Daoy (cell line): ENCODE measurements around the gene CADM1. TPM values are rescaled to one million over a fixed set of nuclear protein-coding genes. Genes with fewer than 3 reads are reported as not detected.

ENCODE experiments used
- DNase-seq: peaks from one replicate; pipeline ENCODE4 v3.0.0-alpha.2; 2015; ENCODE audit warnings: low read depth
- total RNA-seq: library from RNA; depleted of rRNA; stranded (reverse); fragments of >200 nt; shearing (Covaris generic); gene quantifications from 2 replicates; pipeline ENCODE4 v1.2.3, GENCODE V29; 2014

Gene CADM1
- total RNA-seq, 1 experiment from 2014 or later: 91.4 TPM

- DNase-seq: peak; percentile 23
These were observed 143.9 kb downstream of the CADM1 start for GRCh38 chr11:115360186-115360824.

- no peak for DNase-seq
These were observed 147.1 kb downstream of the CADM1 start for GRCh38 chr11:115357066-115357465.

- no peak for DNase-seq
These were observed 151.3 kb downstream of the CADM1 start for GRCh38 chr11:115352805-115353485.

GRCh38 chr11:115349335-115350017, 154.7 kb downstream of the CADM1 start:
- DNase-seq: no peak

GRCh38 chr11:115348416-115348815, 155.8 kb downstream of the CADM1 start:
- DNase-seq: no peak

GRCh38 chr11:115347106-115347505, 157.1 kb downstream of the CADM1 start:
- no peak for DNase-seq

- DNase-seq: no peak
These were observed 158.4 kb downstream of the CADM1 start for GRCh38 chr11:115345840-115346239.

GRCh38 chr11:115345361-115345760, 158.9 kb downstream of the CADM1 start:
- DNase-seq: no peak

GRCh38 chr11:115344846-115345245, 159.4 kb downstream of the CADM1 start:
- DNase-seq: no peak

- no peak for DNase-seq
These were observed 162.1 kb downstream of the CADM1 start for GRCh38 chr11:115342142-115342541.

- no peak for DNase-seq
These were observed 163.3 kb downstream of the CADM1 start for GRCh38 chr11:115340874-115341273.

GRCh38 chr11:115338476-115338875, 165.7 kb downstream of the CADM1 start:
- no peak for DNase-seq

- DNase-seq: peak; percentile 7
These were observed 169.1 kb downstream of the CADM1 start for GRCh38 chr11:115334932-115335788.

GRCh38 chr11:115333949-115334348, 170.3 kb downstream of the CADM1 start:
- DNase-seq: no peak

- DNase-seq: peak; percentile 75
These were observed 171.1 kb downstream of the CADM1 start for GRCh38 chr11:115333121-115333520.

- DNase-seq: no peak
These were observed 173.3 kb downstream of the CADM1 start for GRCh38 chr11:115330684-115331482.

GRCh38 chr11:115326526-115326925, 177.7 kb downstream of the CADM1 start:
- no peak for DNase-seq

GRCh38 chr11:115325523-115325922, 178.7 kb downstream of the CADM1 start:
- DNase-seq: no peak

- DNase-seq: peak; percentile 54
These were observed 179.4 kb downstream of the CADM1 start for GRCh38 chr11:115324581-115325432.

GRCh38 chr11:115322553-115323203, 181.5 kb downstream of the CADM1 start:
- DNase-seq: no peak
